Mesendoderm (in vitro differentiated cells): ENCODE measurements around the gene SLC9C2.
"Not testable (repeated sequence)": the region's sequence is repeated elsewhere in the genome, so short reads cannot be mapped to it uniquely, and the experiment has no call there.

ENCODE experiments used
- DNase-seq: peaks from one replicate; pipeline ENCODE4 v3.0.0; 2013
- H2AK5ac ChIP-seq: 2 replicates; pipeline ENCODE4 v1.6.1; 2013; ENCODE audit warnings: low read length, inconsistent platforms
- H2BK120ac ChIP-seq: 2 replicates; pipeline ENCODE4 v1.6.1; 2013; ENCODE audit warnings: low read depth, mild to moderate bottlenecking, low read length, moderate library complexity, mixed read lengths
- H2BK15ac ChIP-seq: replicated peaks from 2 replicates; pipeline ENCODE4 v1.6.1; 2013; ENCODE audit warnings: low read depth, mild to moderate bottlenecking, moderate library complexity
- H2BK5ac ChIP-seq: 2 replicates; pipeline ENCODE4 v1.6.1; 2013; ENCODE audit warnings: low read length, inconsistent platforms
- H3K18ac ChIP-seq: 2 replicates; pipeline ENCODE4 v1.6.1; 2013; ENCODE audit warnings: mild to moderate bottlenecking, low read length, mixed read lengths
- H3K23ac ChIP-seq: one replicate; pipeline ENCODE4 v1.6.1; 2013; ENCODE audit warnings: low read length
- H3K27ac ChIP-seq: 2 replicates; pipeline ENCODE4 v1.5.1; 2013; ENCODE audit warnings: low read depth, mild to moderate bottlenecking, inconsistent platforms, low read length, moderate library complexity
- H3K27me3 ChIP-seq: 2 replicates; pipeline ENCODE4 v1.6.1; 2013; ENCODE audit warnings: low read length, control low read depth, mild to moderate bottlenecking, inconsistent platforms; ENCODE audit not compliant: insufficient read depth, poor library complexity
- H3K36me3 ChIP-seq: 2 replicates; pipeline ENCODE4 v1.6.1; 2013; ENCODE audit warnings: low read length, inconsistent platforms; ENCODE audit not compliant: control insufficient read depth, insufficient read depth
- H3K4ac ChIP-seq: one replicate; pipeline ENCODE4 v1.6.1; 2013; ENCODE audit warnings: low read depth, mild to moderate bottlenecking, low read length, moderate library complexity
- H3K4me1 ChIP-seq: 2 replicates; pipeline ENCODE4 v1.6.1; 2013; ENCODE audit warnings: low read depth, low read length, inconsistent platforms; ENCODE audit not compliant: control insufficient read depth
- H3K4me2 ChIP-seq: 2 replicates; pipeline ENCODE4 v1.6.1; 2013; ENCODE audit warnings: low read length
- H3K4me3 ChIP-seq: 2 replicates; pipeline ENCODE4 v1.5.1; 2013; ENCODE audit warnings: mild to moderate bottlenecking, low read length
- H3K56ac ChIP-seq: one replicate; pipeline ENCODE4 v1.6.1; 2013; ENCODE audit warnings: low read length
- H3K79me1 ChIP-seq: 2 replicates; pipeline ENCODE4 v1.6.1; 2013; ENCODE audit warnings: low read length, inconsistent platforms
- H3K79me2 ChIP-seq: 2 replicates; pipeline ENCODE4 v1.6.1; 2013; ENCODE audit warnings: mild to moderate bottlenecking, low read length; ENCODE audit not compliant: control insufficient read depth, insufficient read depth
- H3K9ac ChIP-seq: 2 replicates; pipeline ENCODE4 v1.6.1; 2013; ENCODE audit warnings: low read length, inconsistent platforms
- H4K5ac ChIP-seq: one replicate; pipeline ENCODE4 v1.6.1; 2013; ENCODE audit warnings: low read length
- H4K8ac ChIP-seq: one replicate; pipeline ENCODE4 v1.6.1; 2013; ENCODE audit warnings: low read depth, mild to moderate bottlenecking, control low read depth, low read length, moderate library complexity
- WGBS: extraction: QIAGEN DNeasy Blood & Tissue Kit; methylation state at CpG from one replicate; pipeline ENCODE4 v1.1.7; 2013; ENCODE audit warnings: low lambda C conversion rate, missing lambda C conversion rate; ENCODE audit not compliant: insufficient coverage; ENCODE audit errors: extremely low coverage; 5-methylcytosine and 5-hydroxymethylcytosine counted together

The SLC9C2 gene

DNA sequence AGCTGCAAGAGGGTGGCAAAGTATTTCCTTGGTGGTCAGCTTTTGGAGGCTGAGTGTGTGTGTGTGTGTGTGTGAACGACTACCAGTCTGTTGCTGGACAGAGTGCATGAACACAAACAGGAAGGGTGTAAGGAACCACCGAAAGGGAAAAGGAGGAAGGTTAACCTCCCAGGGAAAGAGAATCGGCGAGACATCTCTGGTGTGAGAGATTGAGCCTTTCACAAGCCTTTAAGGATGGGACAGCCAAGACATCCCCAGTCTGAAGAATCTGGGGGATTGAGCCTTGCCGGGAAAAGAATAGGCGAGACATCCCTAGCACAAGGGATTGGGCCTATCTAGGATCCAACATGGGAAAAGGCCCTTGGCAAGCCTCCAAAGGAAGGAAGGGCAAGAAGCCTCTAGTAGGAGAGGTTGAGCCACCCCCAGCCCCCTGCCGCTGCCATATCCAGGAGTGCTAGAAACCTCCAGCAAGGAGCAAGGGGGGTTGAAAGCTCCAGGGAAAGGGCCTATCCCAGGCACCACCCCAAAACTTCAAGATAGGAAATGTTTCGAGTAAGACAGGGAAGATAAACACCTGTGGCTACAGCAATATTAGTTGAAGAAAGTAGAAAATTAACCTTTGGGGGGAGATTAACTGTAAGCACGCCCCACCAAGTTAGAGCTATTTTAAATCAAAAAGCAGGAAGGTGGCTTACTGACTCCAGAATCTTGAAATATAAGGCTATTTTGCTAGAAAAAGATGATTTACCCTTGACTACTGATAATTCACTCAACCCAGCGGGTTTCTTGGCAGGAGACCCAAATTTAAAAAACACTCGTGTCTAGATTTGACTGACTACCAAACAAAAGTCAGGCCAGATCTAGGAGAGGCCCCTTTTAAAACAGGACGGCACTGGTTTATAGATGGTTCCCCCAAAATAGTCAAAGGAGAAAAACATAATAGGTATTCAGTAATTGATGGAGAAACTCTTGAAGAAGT is 35.5 kb upstream of the SLC9C2 start:
- peak overlapping the region; percentile 45 for H3K27ac ChIP-seq
- H3K9ac ChIP-seq, result no peak overlapping the region
- H3K79me2 ChIP-seq, result no peaks in the 10 kb centered on the region
- H3K36me3 ChIP-seq, result no peaks in the 10 kb centered on the region
- H3K56ac ChIP-seq, result no peak overlapping the region
- H3K4me3 ChIP-seq, result no peak overlapping the region
- no peak overlapping the region for H2BK15ac ChIP-seq
- H3K79me1 ChIP-seq, result no peaks in the 10 kb centered on the region
- no peak overlapping the region for H3K4me2 ChIP-seq
- H2BK120ac ChIP-seq, result no peak overlapping the region
- no peak overlapping the region for H2BK5ac ChIP-seq
- no peak overlapping the region for H2AK5ac ChIP-seq
- no peaks in the 10 kb centered on the region for H3K27me3 ChIP-seq
- H3K18ac ChIP-seq, result no peak overlapping the region
- no peak for DNase-seq
- H4K8ac ChIP-seq, result no peak overlapping the region
- H4K5ac ChIP-seq, result no peak overlapping the region
- WGBS, result no CpG with 5 or more reads among the region's 12 CpGs
- no peak overlapping the region for H3K23ac ChIP-seq
- H3K4me1 ChIP-seq, result no peaks in the 10 kb centered on the region
- no peak overlapping the region for H3K4ac ChIP-seq

DNA sequence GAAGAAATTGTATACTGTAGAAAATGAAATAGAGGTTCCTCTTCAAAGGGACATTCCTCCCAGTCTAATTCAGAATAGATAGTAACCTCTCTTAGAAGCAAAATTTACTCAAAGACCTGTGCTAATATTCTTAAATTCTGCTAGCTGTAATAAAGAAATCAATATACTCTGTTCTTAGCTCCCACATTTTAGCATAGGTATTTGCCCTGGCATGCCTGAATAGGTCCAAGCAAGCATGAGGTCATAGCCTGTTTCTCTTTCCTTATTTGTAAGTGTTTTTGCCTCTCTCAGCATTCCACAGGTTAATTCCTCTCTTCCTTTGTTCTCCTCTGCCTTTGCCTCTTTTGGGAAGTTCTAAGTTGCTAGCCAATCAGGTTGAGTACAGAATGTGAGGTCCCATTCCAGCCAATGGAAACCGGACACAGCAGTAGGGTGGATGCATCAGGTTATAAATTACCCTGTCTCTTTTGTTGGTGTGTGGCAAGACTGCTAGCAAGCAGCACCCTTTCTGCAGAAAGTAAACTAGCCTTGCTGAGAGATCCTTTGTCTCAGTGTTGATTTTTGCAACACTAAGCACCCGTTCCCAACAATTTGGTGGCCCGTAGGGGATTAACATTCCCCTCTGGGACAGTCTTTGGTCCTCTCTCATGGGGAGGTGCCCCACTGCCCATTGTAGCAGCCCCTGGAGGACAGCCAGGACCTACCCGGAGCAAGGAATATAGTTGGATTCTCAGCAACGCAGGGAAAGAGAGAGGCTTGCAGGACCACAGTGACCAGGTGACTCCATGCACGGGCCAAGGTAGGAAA is 34.6 kb upstream of the SLC9C2 start:
- not testable (repeated sequence) for H3K36me3 ChIP-seq, H2BK15ac ChIP-seq, H3K79me1 ChIP-seq, H3K4me1 ChIP-seq, H4K8ac ChIP-seq, H3K27me3 ChIP-seq, H3K4me2 ChIP-seq, H2AK5ac ChIP-seq, H2BK120ac ChIP-seq, H3K79me2 ChIP-seq, H3K4ac ChIP-seq, H3K4me3 ChIP-seq, H3K9ac ChIP-seq, H3K56ac ChIP-seq, H3K18ac ChIP-seq, H4K5ac ChIP-seq, H2BK5ac ChIP-seq, H3K23ac ChIP-seq
- H3K27ac ChIP-seq, result peak overlapping the region; percentile 45
- DNase-seq, result peak; percentile 28
- no CpG with 5 or more reads among the region's 6 CpGs for WGBS

DNA sequence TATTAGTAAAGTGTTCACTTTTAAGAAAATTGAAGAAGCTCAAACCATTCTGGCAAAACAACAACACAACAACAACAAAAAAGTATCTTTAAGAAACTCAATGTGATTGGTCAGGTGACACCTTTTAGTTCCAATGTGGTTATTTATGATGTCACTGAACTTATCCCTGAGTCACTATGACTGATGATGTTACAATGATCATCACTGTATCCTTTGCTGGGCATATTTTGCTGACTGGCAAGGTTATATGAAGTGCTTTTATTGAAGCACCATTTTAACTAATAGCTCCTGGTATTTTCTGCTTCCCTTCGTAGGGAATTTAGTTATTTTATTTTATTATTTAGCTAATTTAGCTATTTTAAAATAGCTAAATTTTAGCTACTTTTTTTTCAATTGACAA is 32.2 kb upstream of the SLC9C2 start, which contains the start of gene TEX50:
Gene TEX50, plus strand, starts transcription at position 223 of the 400 bp plus-strand sequence. CDS start 184 bp downstream, outside the sequence.
- Histone ChIP-seq H3K27me3 (no peaks in the 10 kb centered on the region), H3K4me2 (no peak within 1 kb of the TSS), H3K27ac (no peak within 1 kb of the TSS), H3K23ac (no peak within 1 kb of the TSS), H3K56ac (no peak within 1 kb of the TSS), H2BK15ac (no peak within 1 kb of the TSS), H4K5ac (no peak within 1 kb of the TSS), H3K79me2 (no peaks in the 10 kb centered on the region), H3K79me1 (no peaks in the 10 kb centered on the region), H3K4ac (no peak within 1 kb of the TSS), H4K8ac (no peak within 1 kb of the TSS), H3K4me1 (no peaks in the 10 kb centered on the region), H3K9ac (no peak within 1 kb of the TSS), H2BK5ac (no peak within 1 kb of the TSS), H3K4me3 (no peak within 1 kb of the TSS), H3K18ac (no peak within 1 kb of the TSS), H2AK5ac (no peak within 1 kb of the TSS), H3K36me3 (no peaks in the 10 kb centered on the region), H2BK120ac (no peak within 1 kb of the TSS)
- WGBS, result no CpG with 5 or more reads among the region's 1 CpG
- DNase-seq, result no peak

- no peak overlapping the region for H3K23ac ChIP-seq
- WGBS, result no CpG with 5 or more reads among the region's 3 CpGs
- no peak overlapping the region for H2AK5ac ChIP-seq
- no peaks in the 10 kb centered on the region for H3K4me1 ChIP-seq
- no peak overlapping the region for H4K5ac ChIP-seq
- no peaks in the 10 kb centered on the region for H3K79me2 ChIP-seq
- DNase-seq, result peak; percentile 26
- no peak overlapping the region for H2BK15ac ChIP-seq
- no peaks in the 10 kb centered on the region for H3K79me1 ChIP-seq
- no peak overlapping the region for H2BK5ac ChIP-seq
- no peak overlapping the region for H3K27ac ChIP-seq
- no peak overlapping the region for H3K18ac ChIP-seq
- H3K9ac ChIP-seq, result no peak overlapping the region
- H3K36me3 ChIP-seq, result no peaks in the 10 kb centered on the region
- H3K4me3 ChIP-seq, result no peak overlapping the region
- H3K4ac ChIP-seq, result no peak overlapping the region
- no peaks in the 10 kb centered on the region for H3K27me3 ChIP-seq
- H3K56ac ChIP-seq, result no peak overlapping the region
- no peak overlapping the region for H3K4me2 ChIP-seq
- no peak overlapping the region for H4K8ac ChIP-seq
- H2BK120ac ChIP-seq, result no peak overlapping the region
Observed at GRCh38 chr1:173628888-173629287, 26.0 kb upstream of the SLC9C2 start.

- Histone ChIP-seq H3K79me2 (no peaks in the 10 kb centered on the region), H3K18ac (no peak overlapping the region), H3K79me1 (no peaks in the 10 kb centered on the region), H4K5ac (no peak overlapping the region), H2BK5ac (no peak overlapping the region), H3K4me3 (no peak overlapping the region), H2AK5ac (no peak overlapping the region), H3K56ac (no peak overlapping the region), H3K4ac (no peak overlapping the region), H3K4me1 (no peaks in the 10 kb centered on the region), H3K23ac (no peak overlapping the region), H3K9ac (no peak overlapping the region), H3K36me3 (no peaks in the 10 kb centered on the region), H3K27ac (no peak overlapping the region), H2BK15ac (no peak overlapping the region), H3K4me2 (no peak overlapping the region), H2BK120ac (no peak overlapping the region), H4K8ac (no peak overlapping the region), H3K27me3 (no peaks in the 10 kb centered on the region)
- no peak for DNase-seq
Observed at GRCh38 chr1:173627269-173627668, 24.4 kb upstream of the SLC9C2 start.
